Activated CD8-positive, alpha-beta memory T cell treated with anti-CD3 and anti-CD28 coated beads, Interleukin-2, amount 50 U/mL, for 24 hours (primary cell): Measurements from ENCODE around the gene CASP10.

Source experiments
- DNase-seq: peaks from one replicate; pipeline ENCODE4 v3.0.0-alpha.2; 2020; ENCODE audit errors: extremely low read depth

CASP10 gene

GRCh38 chr2:201196003-201196402, 13.1 kb downstream of the CASP10 start:
- DNase-seq: no peak

GRCh38 chr2:201196803-201197202, 13.9 kb downstream of the CASP10 start:
- no peak for DNase-seq

GRCh38 chr2:201197781-201198180, 14.8 kb downstream of the CASP10 start:
- DNase-seq: no peak

- DNase-seq: no peak
Observed at GRCh38 chr2:201199847-201200246, 16.9 kb downstream of the CASP10 start.

- no peak for DNase-seq
Observed at GRCh38 chr2:201200345-201200744, 17.4 kb downstream of the CASP10 start.

DNA sequence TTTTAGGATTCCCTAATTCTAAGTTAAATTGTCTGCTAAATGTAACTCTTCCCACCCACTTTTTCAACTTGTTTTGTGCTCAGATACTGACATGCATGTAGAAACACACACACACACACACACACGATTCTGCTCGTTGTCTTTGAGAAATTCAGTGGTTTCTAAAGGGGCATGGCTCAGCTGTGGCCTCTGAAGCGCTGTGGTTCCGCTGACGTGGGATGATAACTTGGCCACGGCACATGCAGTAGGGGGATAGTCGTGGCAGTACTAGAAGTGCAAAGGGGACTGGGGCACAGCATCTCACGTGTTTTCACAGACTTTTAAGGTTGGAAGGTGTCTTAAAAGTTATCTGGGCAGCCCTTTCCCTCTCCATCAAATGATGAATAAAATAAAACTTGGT, 18.4 kb downstream of the CASP10 start:
- no peak for DNase-seq

- DNase-seq: no peak
Observed at GRCh38 chr2:201203916-201204654, 21.1 kb downstream of the CASP10 start.

DNA sequence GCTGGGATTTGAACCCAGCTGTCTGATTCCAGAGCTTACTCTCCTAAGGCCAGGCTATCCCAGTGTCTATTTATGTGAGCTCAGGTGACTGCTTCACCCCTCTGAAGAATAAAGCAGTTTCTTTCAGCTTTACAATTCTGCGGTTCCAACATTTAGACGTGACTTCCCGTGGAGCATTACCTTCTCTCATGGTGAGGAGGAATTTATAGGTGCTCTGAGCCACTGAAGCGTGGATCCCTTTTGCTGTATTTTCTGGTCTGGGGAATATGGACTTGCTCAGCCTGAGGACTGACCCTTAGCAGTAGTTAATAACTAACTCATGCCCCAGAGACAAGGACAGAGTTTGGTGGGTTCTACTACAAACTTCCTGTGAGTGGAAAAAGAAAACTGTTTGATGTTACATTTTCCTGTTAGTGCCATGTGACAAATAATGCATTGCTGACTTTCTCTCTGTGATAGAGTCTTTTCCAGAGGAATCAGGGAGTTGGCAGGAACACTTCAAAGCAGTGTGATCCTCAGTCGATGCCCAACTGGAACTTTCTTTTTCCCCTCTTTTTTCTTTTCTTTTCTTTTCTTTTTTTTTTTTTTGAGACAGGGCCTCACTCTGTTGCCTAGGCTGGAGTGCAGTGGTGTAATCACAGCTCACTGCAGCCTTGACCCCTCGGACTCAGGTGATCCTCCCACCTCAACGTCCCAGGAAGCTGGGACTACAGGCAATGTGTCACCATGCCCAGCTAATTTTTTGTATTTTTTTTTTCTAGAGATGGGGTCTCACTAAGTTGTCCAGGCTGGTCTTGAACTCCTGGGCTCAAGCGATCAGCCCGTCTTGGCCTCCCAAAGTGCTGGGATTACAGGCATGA, 21.9 kb downstream of the CASP10 start:
- DNase-seq: no peak

GRCh38 chr2:201205515-201205849, 22.5 kb downstream of the CASP10 start:
- DNase-seq: no peak

GRCh38 chr2:201208563-201209252, 25.8 kb downstream of the CASP10 start:
- DNase-seq: no peak

DNA sequence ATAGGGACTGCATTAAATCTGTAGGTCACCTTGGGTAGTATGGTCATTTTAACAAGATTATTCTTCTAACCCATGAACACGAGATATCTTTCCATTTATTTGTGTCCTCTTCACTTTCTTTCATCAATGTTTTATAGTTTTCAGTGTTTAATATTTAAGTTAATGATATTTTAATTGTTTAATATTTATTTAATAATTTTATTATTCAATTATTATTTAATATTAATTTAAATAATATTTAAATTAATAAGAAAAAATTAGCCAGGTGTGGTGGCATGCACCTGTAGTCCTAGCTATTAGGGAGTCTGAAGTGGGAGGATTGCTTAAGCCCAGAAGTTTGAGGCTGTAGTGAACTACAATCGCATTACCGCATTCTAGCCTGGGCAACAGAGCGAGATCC, 33.0 kb downstream of the CASP10 start:
- no peak for DNase-seq

DNA sequence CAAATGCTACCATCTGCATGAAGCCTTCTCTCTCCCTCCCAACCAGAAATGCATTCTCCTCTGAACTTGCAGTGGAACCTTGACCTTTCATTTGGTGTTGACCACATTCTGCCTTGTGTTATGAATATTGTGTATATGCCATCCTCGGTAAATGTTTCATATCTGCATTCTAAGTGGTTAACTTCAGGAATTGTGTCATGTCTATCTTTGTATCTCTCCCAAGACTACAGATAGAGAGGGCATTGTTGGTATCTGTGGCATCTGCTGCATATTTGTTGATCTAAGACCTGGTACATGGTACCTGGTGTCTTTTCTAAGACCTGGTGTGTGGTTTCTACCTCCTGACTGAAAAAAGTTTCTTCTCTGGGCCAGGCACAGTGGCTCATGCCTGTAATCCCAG, 34.0 kb downstream of the CASP10 start:
- no peak for DNase-seq

- DNase-seq: no peak
Observed at GRCh38 chr2:201218780-201219179, 35.8 kb downstream of the CASP10 start.

DNA sequence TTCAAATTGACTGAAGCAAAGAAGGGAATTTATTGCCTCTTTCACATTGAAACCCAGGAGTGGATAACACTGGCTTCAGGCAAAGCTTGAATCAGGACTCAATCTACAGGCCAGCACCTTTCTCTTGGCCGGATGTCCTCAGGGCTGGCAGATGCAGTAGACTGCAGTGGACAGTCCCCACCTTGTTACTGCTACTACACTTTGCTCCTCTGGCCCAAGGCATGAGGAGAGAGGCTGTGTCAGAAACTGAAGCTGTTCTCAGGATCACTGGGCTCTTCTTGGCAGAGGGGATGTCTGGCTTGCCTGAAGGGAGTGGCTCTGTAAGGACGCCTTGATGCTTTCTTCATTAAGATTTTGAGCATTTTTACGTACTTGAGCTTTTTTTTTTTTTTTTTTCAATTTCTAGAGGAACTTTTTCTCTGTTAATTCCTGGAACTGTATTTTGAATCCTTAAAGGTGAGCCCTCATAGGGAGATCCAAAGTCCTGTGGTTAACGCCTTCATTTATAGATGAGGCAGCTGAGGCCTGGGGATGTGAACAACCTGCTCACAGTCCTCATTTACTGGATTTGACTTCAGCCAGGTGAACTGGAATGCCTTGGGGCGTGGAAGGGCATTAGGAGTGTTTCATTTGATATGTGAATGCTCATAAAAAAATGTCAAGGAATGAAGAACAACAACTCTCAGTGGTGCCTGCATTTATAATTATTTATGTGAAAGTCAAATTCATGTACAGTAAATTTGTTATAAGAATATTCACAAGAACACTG, 36.6 kb downstream of the CASP10 start:
- no peak for DNase-seq

DNA sequence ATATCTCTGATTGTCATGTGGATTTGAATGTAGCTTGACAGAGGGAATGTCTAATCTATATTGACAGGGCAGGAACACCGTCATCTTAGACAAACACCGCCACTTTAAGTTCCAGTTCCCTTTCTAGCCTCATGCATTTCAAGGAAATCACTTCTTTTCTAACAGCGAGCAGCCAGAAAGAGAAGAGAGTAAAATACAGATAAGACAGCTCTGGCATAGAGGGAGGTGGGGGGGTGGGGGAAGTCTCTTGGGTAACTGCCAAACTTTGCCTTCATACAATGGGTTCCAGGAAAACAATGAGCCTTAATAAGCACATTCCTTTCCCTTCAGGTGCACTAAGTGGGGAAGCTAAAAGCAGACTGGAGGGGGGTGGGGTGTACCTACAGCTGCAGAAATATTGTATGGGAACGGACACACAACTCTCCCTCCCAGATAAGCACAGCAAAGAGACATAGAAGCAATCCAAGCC, 37.2 kb downstream of the CASP10 start:
- DNase-seq: no peak

- DNase-seq: no peak
Observed at GRCh38 chr2:201223089-201224073, 40.4 kb downstream of the CASP10 start.

DNA sequence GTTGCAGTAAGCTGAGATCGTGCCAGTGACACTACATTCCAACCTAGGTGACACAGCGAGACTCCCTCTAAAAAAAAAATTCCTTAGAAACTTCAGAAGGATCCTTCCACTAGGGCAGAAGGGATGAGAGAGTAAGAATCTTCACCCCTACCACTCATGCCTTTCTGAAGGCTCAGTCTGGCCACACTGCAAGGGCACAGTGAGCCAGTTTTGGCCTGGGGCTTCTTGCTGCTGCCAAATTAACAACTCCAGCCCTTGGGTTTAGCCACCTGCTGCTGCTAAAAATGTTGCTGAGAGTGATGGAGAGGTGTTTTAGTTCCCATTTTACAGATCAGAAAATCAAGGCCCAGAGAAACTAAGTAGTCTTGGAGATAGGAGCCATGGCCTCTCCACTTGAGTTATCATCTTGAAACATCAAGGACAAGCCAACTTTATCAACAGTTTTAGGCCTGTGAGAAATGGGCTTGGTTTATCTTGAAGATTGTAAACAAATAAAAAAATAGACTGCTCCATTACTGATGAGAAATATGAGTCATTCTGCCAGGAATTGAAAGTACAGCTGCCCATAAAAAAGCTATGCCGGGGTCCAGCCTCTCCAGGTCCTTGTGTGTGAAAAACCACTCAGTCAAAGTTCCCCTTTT, 45.5 kb downstream of the CASP10 start:
- no peak for DNase-seq

DNA sequence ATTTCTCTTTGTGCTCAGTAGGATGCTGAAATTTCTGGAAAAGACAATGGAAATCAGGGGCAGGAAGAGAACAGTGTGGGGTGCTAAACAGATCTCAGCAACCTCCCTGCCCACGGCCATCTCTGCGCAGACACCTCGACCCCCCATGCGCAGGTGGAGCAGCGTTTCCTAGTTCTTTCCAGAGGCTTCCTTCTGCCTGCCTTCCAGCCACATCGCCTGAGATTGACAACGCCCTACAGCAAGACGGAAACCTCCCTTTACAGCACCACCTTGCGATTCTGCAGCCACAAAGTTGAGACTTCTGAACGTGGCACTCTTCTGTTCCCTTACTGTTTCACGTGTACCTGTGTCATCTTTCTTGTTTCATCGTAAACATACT, 46.0 kb downstream of the CASP10 start:
- DNase-seq: no peak

- peak; percentile 80 for DNase-seq
Observed at GRCh38 chr2:201231781-201232466, 49.0 kb downstream of the CASP10 start.

GRCh38 chr2:201232467-201232815, 49.5 kb downstream of the CASP10 start:
- no peak for DNase-seq
